Measurements from ENCODE around the gene COBL. TPM values are rescaled to one million over a fixed set of nuclear protein-coding genes. Genes with fewer than 3 reads are reported as not detected.

Gene COBL
- polyA plus RNA-seq, 1 donor: 117 TPM

- no peak for DNase-seq (ENCODE audit: low read depth)
Observed at GRCh38 chr7:51306761-51307160, 9.8 kb downstream of the COBL start.

GRCh38 chr7:51304729-51305128, 11.9 kb downstream of the COBL start:
- no peak for DNase-seq (ENCODE audit: low read depth)

GRCh38 chr7:51303142-51303525, 13.5 kb downstream of the COBL start:
- no peak for DNase-seq (ENCODE audit: low read depth)

GRCh38 chr7:51301806-51302205, 14.8 kb downstream of the COBL start:
- no peak for DNase-seq (ENCODE audit: low read depth)

- DNase-seq (ENCODE audit: low read depth): no peak
Observed at GRCh38 chr7:51300762-51301674, 15.6 kb downstream of the COBL start.

- no peak for DNase-seq (ENCODE audit: low read depth)
Observed at GRCh38 chr7:51299391-51300133, 17.0 kb downstream of the COBL start.

- no peak for DNase-seq (ENCODE audit: low read depth)
Observed at GRCh38 chr7:51298912-51299311, 17.7 kb downstream of the COBL start.

GRCh38 chr7:51297986-51298385, 18.6 kb downstream of the COBL start:
- no peak for DNase-seq (ENCODE audit: low read depth)

- DNase-seq (ENCODE audit: low read depth): no peak
Observed at GRCh38 chr7:51295440-51296245, 21.0 kb downstream of the COBL start.

GRCh38 chr7:51292596-51292995, 24.0 kb downstream of the COBL start:
- no peak for DNase-seq (ENCODE audit: low read depth)

- DNase-seq (ENCODE audit: low read depth): no peak
Observed at GRCh38 chr7:51290702-51291540, 25.7 kb downstream of the COBL start.

GRCh38 chr7:51290304-51290637, 26.3 kb downstream of the COBL start:
- DNase-seq (ENCODE audit: low read depth): no peak

GRCh38 chr7:51289623-51290303, 26.8 kb downstream of the COBL start:
- DNase-seq (ENCODE audit: low read depth): no peak

- no peak for DNase-seq (ENCODE audit: low read depth)
Observed at GRCh38 chr7:51288896-51289622, 27.6 kb downstream of the COBL start.

GRCh38 chr7:51286401-51286800, 30.2 kb downstream of the COBL start:
- no peak for DNase-seq (ENCODE audit: low read depth)

GRCh38 chr7:51280156-51280555, 36.5 kb downstream of the COBL start:
- DNase-seq (ENCODE audit: low read depth): no peak

- no peak for DNase-seq (ENCODE audit: low read depth)
Observed at GRCh38 chr7:51279391-51280023, 37.1 kb downstream of the COBL start.

GRCh38 chr7:51278797-51279196, 37.8 kb downstream of the COBL start:
- DNase-seq (ENCODE audit: low read depth): no peak

GRCh38 chr7:51276967-51277366, 39.6 kb downstream of the COBL start:
- no peak for DNase-seq (ENCODE audit: low read depth)

All from forelimb muscle (tissue), 1 donor.